Osteoblast (primary cell): ENCODE data around the gene CUX1. TPM values are rescaled to one million over a fixed set of nuclear protein-coding genes. Genes with fewer than 3 reads are reported as not detected.

Source experiments
- DNase-seq: peaks from one replicate; pipeline ENCODE4 v3.0.0; 2011; ENCODE audit warnings: low spot score, mixed read lengths; ENCODE audit not compliant: insufficient read length; ENCODE audit errors: missing footprints
- H2AFZ ChIP-seq: 2 replicates; pipeline ENCODE4 v1.6.0; 2011; ENCODE audit warnings: mild to moderate bottlenecking, low read length
- H3K27ac ChIP-seq: 2 replicates; pipeline ENCODE4 v1.5.1; 2011; ENCODE audit warnings: mild to moderate bottlenecking, low read depth, low read length, moderate library complexity
- H3K27me3 ChIP-seq: 2 replicates; pipeline ENCODE4 v1.6.0; 2012; ENCODE audit warnings: mild to moderate bottlenecking, control low read depth, inconsistent platforms, low read length, moderate library complexity; ENCODE audit not compliant: insufficient read depth
- H3K36me3 ChIP-seq: 2 replicates; pipeline ENCODE4 v1.5.1; 2011; ENCODE audit warnings: mild to moderate bottlenecking, low read length, control low read depth, moderate library complexity; ENCODE audit not compliant: insufficient read depth
- H3K4me1 ChIP-seq: 2 replicates; pipeline ENCODE4 v1.5.1; 2011; ENCODE audit warnings: mild to moderate bottlenecking, low read length, control low read depth, moderate library complexity; ENCODE audit not compliant: insufficient read depth
- H3K4me2 ChIP-seq: 2 replicates; pipeline ENCODE4 v1.6.0; 2011; ENCODE audit warnings: mild to moderate bottlenecking, low read length; ENCODE audit not compliant: insufficient read depth
- H3K4me3 ChIP-seq: fragments of 200-600 bp; sonication (generic); 3 replicates; pipeline ENCODE4 v1.5.1; 2012; ENCODE audit warnings: mild to moderate bottlenecking, low read length, inconsistent platforms; ENCODE audit not compliant: insufficient read depth
- H3K79me2 ChIP-seq: 2 replicates; pipeline ENCODE4 v1.6.0; 2012; ENCODE audit warnings: mild to moderate bottlenecking, low read length, control low read depth, inconsistent platforms; ENCODE audit not compliant: insufficient read depth
- H3K9me3 ChIP-seq: 2 replicates; pipeline ENCODE4 v1.5.1; 2011; ENCODE audit warnings: low read depth, low read length, control low read depth
- H4K20me1 ChIP-seq: 2 replicates; pipeline ENCODE4 v1.6.0; 2012; ENCODE audit warnings: mild to moderate bottlenecking, low read length, control low read depth; ENCODE audit not compliant: insufficient read depth
- total RNA-seq: library from RNA; depleted of rRNA; stranded (reverse); fragments of >200 nt; gene quantifications from 2 replicates; pipeline ENCODE4 v1.2.3, GENCODE V29; 2012
- TF ChIP-seq, protein P1 (sequence below): IDR thresholded peaks from 2 replicates; pipeline ENCODE4 v1.5.1; 2011; ENCODE audit warnings: mild to moderate bottlenecking, low read depth, low read length, moderate library complexity; ENCODE audit errors: extremely low read depth

The CUX1 gene
- total RNA-seq, 1 donor: 41.6 TPM

DNA sequence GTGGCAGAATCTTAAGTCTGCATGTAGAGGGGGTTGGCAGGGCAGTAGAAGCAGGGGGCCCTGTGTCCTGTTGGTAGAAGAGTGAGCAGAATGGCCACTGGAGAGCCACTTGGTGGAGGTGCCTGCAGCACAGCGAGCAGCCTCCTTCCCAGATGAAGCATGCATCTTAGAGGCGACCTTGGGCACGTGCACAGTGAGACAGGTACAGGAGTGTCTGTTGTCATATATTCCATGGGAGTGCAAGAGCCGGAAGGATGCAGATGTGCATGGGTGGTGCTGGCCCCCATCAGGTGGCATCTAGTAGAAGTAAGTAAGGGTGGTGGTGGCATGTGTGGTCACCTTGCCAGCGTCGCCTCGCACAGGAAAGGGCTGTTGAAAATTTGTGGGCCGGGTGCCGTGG lies 53.9 kb downstream of the CUX1 start:
- peaks cover 46% of the 10 kb centered on the region for H4K20me1 ChIP-seq
- TF ChIP-seq, protein P1, sequence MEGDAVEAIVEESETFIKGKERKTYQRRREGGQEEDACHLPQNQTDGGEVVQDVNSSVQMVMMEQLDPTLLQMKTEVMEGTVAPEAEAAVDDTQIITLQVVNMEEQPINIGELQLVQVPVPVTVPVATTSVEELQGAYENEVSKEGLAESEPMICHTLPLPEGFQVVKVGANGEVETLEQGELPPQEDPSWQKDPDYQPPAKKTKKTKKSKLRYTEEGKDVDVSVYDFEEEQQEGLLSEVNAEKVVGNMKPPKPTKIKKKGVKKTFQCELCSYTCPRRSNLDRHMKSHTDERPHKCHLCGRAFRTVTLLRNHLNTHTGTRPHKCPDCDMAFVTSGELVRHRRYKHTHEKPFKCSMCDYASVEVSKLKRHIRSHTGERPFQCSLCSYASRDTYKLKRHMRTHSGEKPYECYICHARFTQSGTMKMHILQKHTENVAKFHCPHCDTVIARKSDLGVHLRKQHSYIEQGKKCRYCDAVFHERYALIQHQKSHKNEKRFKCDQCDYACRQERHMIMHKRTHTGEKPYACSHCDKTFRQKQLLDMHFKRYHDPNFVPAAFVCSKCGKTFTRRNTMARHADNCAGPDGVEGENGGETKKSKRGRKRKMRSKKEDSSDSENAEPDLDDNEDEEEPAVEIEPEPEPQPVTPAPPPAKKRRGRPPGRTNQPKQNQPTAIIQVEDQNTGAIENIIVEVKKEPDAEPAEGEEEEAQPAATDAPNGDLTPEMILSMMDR: no peak
- no peaks in the 10 kb centered on the region for H3K36me3 ChIP-seq
- DNase-seq: no peak
- no peaks in the 10 kb centered on the region for H3K27me3 ChIP-seq
- H3K4me3 ChIP-seq: no peak overlapping the region
- no peak overlapping the region for H3K4me2 ChIP-seq
- H3K79me2 ChIP-seq: peaks cover 70% of the 10 kb centered on the region
- no peaks in the 10 kb centered on the region for H3K9me3 ChIP-seq
- H3K27ac ChIP-seq: no peak overlapping the region
- no peaks in the 10 kb centered on the region for H3K4me1 ChIP-seq
- H2AFZ ChIP-seq: no peak overlapping the region

DNA sequence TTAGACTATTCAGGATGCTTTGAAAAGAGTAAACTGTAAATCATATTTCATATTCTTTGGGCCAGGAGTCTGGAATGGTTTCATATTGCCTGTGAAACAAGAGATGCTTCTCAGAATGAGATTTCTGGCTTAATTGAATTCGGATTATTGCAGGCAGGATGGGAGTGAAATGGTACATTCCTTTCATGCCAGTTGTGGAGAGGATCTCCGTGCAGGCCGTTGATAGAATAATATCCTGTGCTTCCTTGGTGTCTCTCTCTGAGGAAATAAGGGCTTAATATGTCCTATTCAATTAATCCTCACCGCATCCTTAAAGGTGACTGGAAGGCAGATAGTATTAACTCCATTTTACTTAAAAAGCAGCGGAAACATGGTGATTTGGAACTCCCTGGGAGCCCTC lies 56.6 kb downstream of the CUX1 start:
- H3K9me3 ChIP-seq: no peaks in the 10 kb centered on the region
- H4K20me1 ChIP-seq: peaks cover 22% of the 10 kb centered on the region
- no peak overlapping the region for H2AFZ ChIP-seq

DNA sequence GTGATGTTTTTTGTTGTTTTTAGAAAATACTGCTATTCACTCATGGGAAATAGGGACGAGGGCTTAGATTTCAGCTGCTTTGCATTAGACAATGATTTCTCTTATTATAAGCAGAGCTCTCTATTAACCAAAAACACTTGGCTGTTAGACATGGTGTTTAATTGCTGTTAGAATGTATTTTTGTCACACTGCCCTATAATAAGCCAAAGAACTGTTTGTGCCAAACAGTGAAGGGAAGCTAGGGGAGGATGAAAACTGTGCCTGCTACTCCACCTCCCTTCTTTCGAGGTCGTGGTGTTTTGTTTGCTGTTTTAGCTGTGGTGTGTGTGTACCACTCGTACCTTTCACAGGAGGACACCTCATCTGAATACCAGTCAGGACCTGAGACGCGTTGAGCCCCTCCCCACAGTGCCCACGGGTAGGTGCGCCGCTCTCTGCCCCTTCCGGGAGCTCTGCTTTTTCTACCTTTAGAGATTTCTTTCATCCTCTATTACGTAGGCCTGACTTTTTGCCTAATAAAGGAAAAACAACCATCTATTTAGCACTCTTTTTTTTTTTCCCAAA lies 57.9 kb downstream of the CUX1 start:
- no peak overlapping the region for H3K27ac ChIP-seq
- H3K4me2 ChIP-seq: no peak overlapping the region
- H3K36me3 ChIP-seq: no peaks in the 10 kb centered on the region
- no peaks in the 10 kb centered on the region for H3K27me3 ChIP-seq
- no peak for DNase-seq
- peaks cover 55% of the 10 kb centered on the region for H3K79me2 ChIP-seq
- no peaks in the 10 kb centered on the region for H3K4me1 ChIP-seq
- H3K9me3 ChIP-seq: no peaks in the 10 kb centered on the region
- no peak overlapping the region for H2AFZ ChIP-seq
- no peak overlapping the region for H3K4me3 ChIP-seq
- TF ChIP-seq, protein P1: no peak
- H4K20me1 ChIP-seq: peaks cover 11% of the 10 kb centered on the region

More for the DNA sequence above, 56.6 kb downstream of the CUX1 start:
- no peak overlapping the region for H3K4me2 ChIP-seq
- H3K27ac ChIP-seq: no peak overlapping the region
- no peaks in the 10 kb centered on the region for H3K27me3 ChIP-seq
- peaks cover 57% of the 10 kb centered on the region for H3K79me2 ChIP-seq
- no peak overlapping the region for H3K4me3 ChIP-seq
- TF ChIP-seq, protein P1: no peak
- H3K4me1 ChIP-seq: no peaks in the 10 kb centered on the region
- no peaks in the 10 kb centered on the region for H3K36me3 ChIP-seq
- DNase-seq: no peak

DNA sequence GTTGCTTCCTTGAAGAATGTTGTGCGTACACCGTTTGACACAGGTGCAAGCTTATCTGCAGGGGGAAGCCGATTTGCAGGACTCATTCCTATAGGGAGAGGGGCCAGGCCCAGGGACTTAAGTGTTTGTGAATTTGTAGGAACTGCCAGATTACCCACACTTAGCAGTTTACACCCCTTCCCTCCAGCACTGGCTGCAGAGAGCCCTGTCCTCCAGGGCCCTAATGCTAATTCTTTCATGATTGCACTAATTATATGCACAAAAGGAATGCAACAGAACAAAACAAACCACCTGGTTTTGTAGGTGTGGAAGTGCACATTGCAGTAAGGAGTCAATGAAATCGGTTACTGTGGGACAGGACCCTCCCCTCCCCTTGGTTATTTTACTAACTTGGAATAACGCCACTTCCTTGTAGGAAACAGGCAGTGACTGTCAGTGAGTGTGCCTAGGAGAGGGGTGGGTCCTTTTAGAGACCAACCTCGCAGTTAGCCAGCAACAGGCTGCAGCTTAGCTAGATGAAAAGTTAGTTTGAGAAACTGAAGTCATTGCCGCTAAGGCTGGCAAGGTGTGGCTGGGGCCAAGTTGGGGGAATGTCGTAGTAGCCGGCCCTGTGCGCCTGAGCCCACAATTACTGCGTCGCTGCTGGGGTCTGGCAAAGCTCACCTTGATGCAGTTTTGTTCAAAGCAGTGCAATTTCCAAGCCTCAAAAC lies 60.6 kb downstream of the CUX1 start:
- Histone ChIP-seq H3K79me2 (peaks cover 49% of the 10 kb centered on the region), H3K4me1 (peaks cover 23% of the 10 kb centered on the region), H4K20me1 (no peaks in the 10 kb centered on the region)

More for the DNA sequence above, 60.6 kb downstream of the CUX1 start:
- no peak overlapping the region for H2AFZ ChIP-seq
- H3K4me3 ChIP-seq: no peak overlapping the region
- no peaks in the 10 kb centered on the region for H3K36me3 ChIP-seq
- no peak overlapping the region for H3K4me2 ChIP-seq
- TF ChIP-seq, protein P1: no peak
- no peak for DNase-seq
- H3K9me3 ChIP-seq: no peaks in the 10 kb centered on the region
- no peaks in the 10 kb centered on the region for H3K27me3 ChIP-seq
- no peak overlapping the region for H3K27ac ChIP-seq
